ENCODE results near the gene LMX1B. TPM values are rescaled to one million over a fixed set of nuclear protein-coding genes. Genes with fewer than 3 reads are reported as not detected.

LMX1B gene
- total RNA-seq, 1 experiment from 2014 or later: 0.55 TPM

- BruUV-seq (replicated peaks): no TSS peak
- intact Hi-C loops (cut with micrococcal nuclease): no loop called here
- Histone ChIP-seq H3K9me3 (ENCODE audit: low read length) (no peaks in the 10 kb centered on the region), H3K4me3 (ENCODE audit: low read length) (no peak overlapping the region), H3K4me1 (ENCODE audit: insufficient read depth, low read length) (no peaks in the 10 kb centered on the region; the same call in 1 of the 2 replicates), H3K79me2 (ENCODE audit: low read length) (no peaks in the 10 kb centered on the region), H3F3A (ENCODE audit: low read length, unreplicated experiment) (no peaks in the 10 kb centered on the region), H3K27me3 (ENCODE audit: low read length) (peaks cover 10% of the 10 kb centered on the region), H3K9me2 (replicated peaks; ENCODE audit: low read length) (no peaks in the 10 kb centered on the region), H2AFZ (ENCODE audit: low read length) (no peak overlapping the region), H3K27ac (ENCODE audit: low read length) (no peak overlapping the region), H3K9ac (ENCODE audit: low read length) (no peak overlapping the region), H3K36me3 (ENCODE audit: low read depth, low read length) (no peaks in the 10 kb centered on the region), H3K4me2 (ENCODE audit: low read length) (no peak overlapping the region), H4K20me1 (ENCODE audit: low read length) (no peaks in the 10 kb centered on the region)
- TF ChIP-seq EZH2phosphoT487 (IDR thresholded peaks at IDR 0.05; ENCODE audit: borderline replicate concordance, low read length) (no peak), CTCF (conservative IDR thresholded peaks at IDR 0.05; ENCODE audit: low read depth, low read length) (no peak), EZH2 (IDR thresholded peaks at IDR 0.05; ENCODE audit: low read length, unreplicated experiment) (no peak)
- ChIA-PET POLR2A (ENCODE audit: unreplicated experiment) (no interaction called here), CTCF (no interaction called here)
- DNase-seq (no peak), ATAC-seq (no peak)
Measured at GRCh38 chr9:126684965-126685465, 71.3 kb downstream of the LMX1B start.

- no peaks in the 10 kb centered on the region for H4K20me1 ChIP-seq (ENCODE audit: low read length)
- H3K9me2 ChIP-seq (replicated peaks; ENCODE audit: low read length): no peaks in the 10 kb centered on the region
- H3K9me3 ChIP-seq (ENCODE audit: low read length): no peaks in the 10 kb centered on the region
- H3K36me3 ChIP-seq (ENCODE audit: low read depth, low read length): no peaks in the 10 kb centered on the region
- no peak overlapping the region for H2AFZ ChIP-seq (ENCODE audit: low read length)
- CTCF ChIA-PET: no interaction called here
- peaks cover 10% of the 10 kb centered on the region for H3K27me3 ChIP-seq (ENCODE audit: low read length)
- BruUV-seq (replicated peaks): no TSS peak
- no peak overlapping the region for H3K4me3 ChIP-seq (ENCODE audit: low read length)
- intact Hi-C loops (cut with micrococcal nuclease): no loop called here
- TF ChIP-seq EZH2 (IDR thresholded peaks at IDR 0.05; ENCODE audit: low read length, unreplicated experiment) (no peak), CTCF (conservative IDR thresholded peaks at IDR 0.05; ENCODE audit: low read depth, low read length) (no peak), EZH2phosphoT487 (IDR thresholded peaks at IDR 0.05; ENCODE audit: borderline replicate concordance, low read length) (no peak)
- ATAC-seq (no peak), DNase-seq (no peak)
- H3F3A ChIP-seq (ENCODE audit: low read length, unreplicated experiment): no peaks in the 10 kb centered on the region
- POLR2A ChIA-PET (ENCODE audit: unreplicated experiment): no interaction called here
- no peaks in the 10 kb centered on the region for H3K79me2 ChIP-seq (ENCODE audit: low read length)
- no peak overlapping the region for H3K27ac ChIP-seq (ENCODE audit: low read length)
- no peak overlapping the region for H3K9ac ChIP-seq (ENCODE audit: low read length)
- H3K4me2 ChIP-seq (ENCODE audit: low read length): no peak overlapping the region
- H3K4me1 ChIP-seq (ENCODE audit: insufficient read depth, low read length): no peaks in the 10 kb centered on the region; the same call in 1 of the 2 replicates
Measured at GRCh38 chr9:126687930-126688461, 74.3 kb downstream of the LMX1B start.

- ChIA-PET CTCF (no interaction called here), POLR2A (ENCODE audit: unreplicated experiment) (no interaction called here)
- H3K36me3 ChIP-seq (ENCODE audit: low read depth, low read length): no peaks in the 10 kb centered on the region
- no peaks in the 10 kb centered on the region for H4K20me1 ChIP-seq (ENCODE audit: low read length)
- no peaks in the 10 kb centered on the region; the same call in 1 of the 2 replicates for H3K4me1 ChIP-seq (ENCODE audit: insufficient read depth, low read length)
- ATAC-seq: no peak
- TF ChIP-seq EZH2phosphoT487 (IDR thresholded peaks at IDR 0.05; ENCODE audit: borderline replicate concordance, low read length) (no peak), CTCF (conservative IDR thresholded peaks at IDR 0.05; ENCODE audit: low read depth, low read length) (no peak), EZH2 (IDR thresholded peaks at IDR 0.05; ENCODE audit: low read length, unreplicated experiment) (no peak)
- peaks cover 5% of the 10 kb centered on the region for H3K27me3 ChIP-seq (ENCODE audit: low read length)
- H3F3A ChIP-seq (ENCODE audit: low read length, unreplicated experiment): no peaks in the 10 kb centered on the region
- H3K4me3 ChIP-seq (ENCODE audit: low read length): no peak overlapping the region
- H3K9me3 ChIP-seq (ENCODE audit: low read length): no peaks in the 10 kb centered on the region
- no peak overlapping the region for H2AFZ ChIP-seq (ENCODE audit: low read length)
- DNase-seq: no peak
- no peaks in the 10 kb centered on the region for H3K9me2 ChIP-seq (replicated peaks; ENCODE audit: low read length)
- H3K79me2 ChIP-seq (ENCODE audit: low read length): no peaks in the 10 kb centered on the region
- intact Hi-C loops (cut with micrococcal nuclease): no loop called here
- H3K4me2 ChIP-seq (ENCODE audit: low read length): no peak overlapping the region
- no peak overlapping the region for H3K9ac ChIP-seq (ENCODE audit: low read length)
- BruUV-seq (replicated peaks): no TSS peak
- no peak overlapping the region for H3K27ac ChIP-seq (ENCODE audit: low read length)
Measured at GRCh38 chr9:126688617-126689016, 74.9 kb downstream of the LMX1B start.
